Prostate gland (tissue), 2 donors: ENCODE data around the gene LCTL.

Source experiments
- POLR2AphosphoS5 ChIP-seq: sonication (generic); formaldehyde crosslinking; IDR thresholded peaks from one replicate; pipeline ENCODE4 v1.6.1; 2017; ENCODE audit warnings: antibody characterized with exemption
- TF ChIP-seq, protein P1 (sequence below), 4 experiments: fragments of 200-600 bp in 2 of 4; fragments of 450-650 bp in 2 of 4; sonication (generic) in 2 of 4; IDR thresholded peaks; 1 replicate in 3 of 4; 2 replicates in 1 of 4; pipeline ENCODE4 v1.5.1; 2016 to 2019; ENCODE audit warnings: antibody characterized with exemption in 4 of 4, mild to moderate bottlenecking in 2 of 4, moderate library complexity in 2 of 4

DNA sequence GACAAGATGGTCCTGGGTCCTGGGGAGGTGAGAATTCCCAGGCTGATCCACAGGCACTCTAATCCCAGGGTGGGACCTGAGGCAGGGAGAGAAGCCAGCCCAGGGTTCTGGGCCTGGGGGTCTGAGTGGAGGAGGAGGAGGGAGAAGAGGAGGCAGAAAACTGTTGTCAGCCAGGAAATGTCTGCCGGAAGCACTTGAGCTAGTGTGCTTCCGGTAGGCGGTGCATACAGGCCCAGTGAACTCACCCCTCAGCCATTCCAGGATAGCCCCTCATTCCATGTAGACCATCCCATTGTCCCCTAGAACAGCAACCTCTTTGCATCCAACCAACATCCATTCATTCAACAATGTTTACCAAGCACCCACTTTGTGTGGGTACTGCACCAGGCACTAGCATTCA lies 47.9 kb upstream of the LCTL start:
- TF ChIP-seq, protein P1, sequence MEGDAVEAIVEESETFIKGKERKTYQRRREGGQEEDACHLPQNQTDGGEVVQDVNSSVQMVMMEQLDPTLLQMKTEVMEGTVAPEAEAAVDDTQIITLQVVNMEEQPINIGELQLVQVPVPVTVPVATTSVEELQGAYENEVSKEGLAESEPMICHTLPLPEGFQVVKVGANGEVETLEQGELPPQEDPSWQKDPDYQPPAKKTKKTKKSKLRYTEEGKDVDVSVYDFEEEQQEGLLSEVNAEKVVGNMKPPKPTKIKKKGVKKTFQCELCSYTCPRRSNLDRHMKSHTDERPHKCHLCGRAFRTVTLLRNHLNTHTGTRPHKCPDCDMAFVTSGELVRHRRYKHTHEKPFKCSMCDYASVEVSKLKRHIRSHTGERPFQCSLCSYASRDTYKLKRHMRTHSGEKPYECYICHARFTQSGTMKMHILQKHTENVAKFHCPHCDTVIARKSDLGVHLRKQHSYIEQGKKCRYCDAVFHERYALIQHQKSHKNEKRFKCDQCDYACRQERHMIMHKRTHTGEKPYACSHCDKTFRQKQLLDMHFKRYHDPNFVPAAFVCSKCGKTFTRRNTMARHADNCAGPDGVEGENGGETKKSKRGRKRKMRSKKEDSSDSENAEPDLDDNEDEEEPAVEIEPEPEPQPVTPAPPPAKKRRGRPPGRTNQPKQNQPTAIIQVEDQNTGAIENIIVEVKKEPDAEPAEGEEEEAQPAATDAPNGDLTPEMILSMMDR (IDR thresholded peaks at IDR 0.05): no peak
- no peak for TF ChIP-seq POLR2AphosphoS5
